GM12891 (cell line): ENCODE data around the gene APOH.

Source experiments
- POLR2A ChIP-seq: IDR thresholded peaks from 2 replicates; pipeline ENCODE4 v1.6.1; 2011; ENCODE audit warnings: low read depth, low read length, control low read depth
- POLR2AphosphoS5 ChIP-seq: IDR thresholded peaks from 2 replicates; pipeline ENCODE4 v1.6.1; 2011; ENCODE audit warnings: low read depth, low read length, control low read depth

- no peak for TF ChIP-seq POLR2AphosphoS5
- no peak for TF ChIP-seq POLR2A
These were observed 5.4 kb upstream of the APOH start for GRCh38 chr17:66234611-66235010.
